Measurements from ENCODE around the gene SLC5A2.

Gene SLC5A2

GRCh38 chr16:31464781-31465260 lies 18.1 kb upstream of the SLC5A2 start:
- TF ChIP-seq, protein P1, sequence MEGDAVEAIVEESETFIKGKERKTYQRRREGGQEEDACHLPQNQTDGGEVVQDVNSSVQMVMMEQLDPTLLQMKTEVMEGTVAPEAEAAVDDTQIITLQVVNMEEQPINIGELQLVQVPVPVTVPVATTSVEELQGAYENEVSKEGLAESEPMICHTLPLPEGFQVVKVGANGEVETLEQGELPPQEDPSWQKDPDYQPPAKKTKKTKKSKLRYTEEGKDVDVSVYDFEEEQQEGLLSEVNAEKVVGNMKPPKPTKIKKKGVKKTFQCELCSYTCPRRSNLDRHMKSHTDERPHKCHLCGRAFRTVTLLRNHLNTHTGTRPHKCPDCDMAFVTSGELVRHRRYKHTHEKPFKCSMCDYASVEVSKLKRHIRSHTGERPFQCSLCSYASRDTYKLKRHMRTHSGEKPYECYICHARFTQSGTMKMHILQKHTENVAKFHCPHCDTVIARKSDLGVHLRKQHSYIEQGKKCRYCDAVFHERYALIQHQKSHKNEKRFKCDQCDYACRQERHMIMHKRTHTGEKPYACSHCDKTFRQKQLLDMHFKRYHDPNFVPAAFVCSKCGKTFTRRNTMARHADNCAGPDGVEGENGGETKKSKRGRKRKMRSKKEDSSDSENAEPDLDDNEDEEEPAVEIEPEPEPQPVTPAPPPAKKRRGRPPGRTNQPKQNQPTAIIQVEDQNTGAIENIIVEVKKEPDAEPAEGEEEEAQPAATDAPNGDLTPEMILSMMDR (IDR thresholded peaks at IDR 0.05; ENCODE audit: low read depth, low read length), result no peak
- Histone ChIP-seq H3K36me3 (peaks cover 20% of the 10 kb centered on the region), H3K27ac (no peak overlapping the region), H3K4me3 (ENCODE audit: low read depth, low read length) (no peak overlapping the region), H3K27me3 (ENCODE audit: insufficient read depth, low read depth, severe bottlenecking) (no peaks in the 10 kb centered on the region), H3K9me3 (ENCODE audit: severe bottlenecking) (no peaks in the 10 kb centered on the region)
- DNase-seq, result no peak

GRCh38 chr16:31465788-31466370 lies 17.0 kb upstream of the SLC5A2 start:
- TF ChIP-seq, protein P1 (IDR thresholded peaks at IDR 0.05; ENCODE audit: low read depth, low read length), result no peak
- no peaks in the 10 kb centered on the region for H3K9me3 ChIP-seq (ENCODE audit: severe bottlenecking)
- H3K27me3 ChIP-seq (ENCODE audit: insufficient read depth, low read depth, severe bottlenecking), result no peaks in the 10 kb centered on the region
- no peak for DNase-seq
- no peak overlapping the region for H3K4me3 ChIP-seq (ENCODE audit: low read depth, low read length)
- H3K27ac ChIP-seq, result no peak overlapping the region
- H3K36me3 ChIP-seq, result peaks cover 20% of the 10 kb centered on the region

DNA sequence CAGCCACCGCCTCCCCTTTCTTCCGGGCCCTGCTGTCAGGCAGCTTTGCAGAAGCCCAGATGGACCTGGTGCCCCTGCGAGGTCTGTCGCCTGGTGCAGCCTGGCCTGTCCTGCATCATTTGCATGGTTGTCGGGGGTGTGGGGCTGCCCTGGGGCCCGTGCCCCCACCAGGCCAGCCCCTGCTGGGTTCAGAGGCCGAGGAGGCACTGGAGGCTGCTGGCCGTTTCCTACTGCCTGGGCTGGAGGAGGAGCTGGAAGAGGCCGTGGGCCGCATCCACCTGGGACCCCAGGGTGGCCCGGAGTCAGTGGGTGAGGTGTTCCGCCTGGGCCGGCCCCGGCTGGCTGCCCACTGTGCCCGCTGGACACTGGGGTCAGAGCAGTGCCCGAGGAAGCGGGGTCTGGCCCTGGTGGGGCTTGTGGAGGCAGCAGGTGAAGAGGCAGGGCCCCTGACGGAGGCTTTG lies 16.5 kb upstream of the SLC5A2 start:
- Histone ChIP-seq H3K36me3 (peaks cover 20% of the 10 kb centered on the region), H3K27me3 (ENCODE audit: insufficient read depth, low read depth, severe bottlenecking) (no peaks in the 10 kb centered on the region), H3K4me3 (ENCODE audit: low read depth, low read length) (no peak overlapping the region), H3K9me3 (ENCODE audit: severe bottlenecking) (no peaks in the 10 kb centered on the region), H3K27ac (no peak overlapping the region)
- TF ChIP-seq, protein P1 (IDR thresholded peaks at IDR 0.05; ENCODE audit: low read depth, low read length), result no peak
- DNase-seq, result no peak

DNA sequence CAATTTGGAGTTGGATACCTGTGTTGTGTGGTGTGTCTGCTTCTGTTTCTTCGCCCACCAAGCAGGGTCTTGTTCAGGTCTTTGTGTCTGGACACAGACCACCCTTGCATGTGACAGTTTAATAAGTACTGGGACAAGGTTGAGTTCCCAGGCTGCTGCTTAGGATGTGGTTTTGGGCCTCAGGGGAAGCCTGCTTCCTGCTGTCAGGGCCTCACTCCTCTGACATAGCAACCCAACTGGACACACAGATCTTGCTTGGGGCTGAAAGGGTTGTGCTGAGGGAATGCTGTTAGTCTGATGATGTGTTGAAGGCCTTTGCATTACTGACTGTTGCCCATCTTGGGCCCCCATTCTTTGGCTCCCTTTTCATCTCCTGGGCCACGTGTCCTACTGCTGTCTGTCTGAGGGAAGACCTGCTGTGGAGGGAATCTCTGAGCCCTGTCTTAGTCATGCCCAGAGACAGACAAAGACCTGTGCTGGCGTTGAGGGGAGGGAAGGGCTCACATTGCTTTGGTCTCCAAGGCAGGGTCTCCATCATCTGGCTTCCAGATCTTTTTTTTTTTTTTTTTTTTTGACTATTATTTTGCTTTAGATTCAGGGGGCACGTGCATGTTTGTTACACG lies 15.7 kb upstream of the SLC5A2 start:
- Histone ChIP-seq H3K9me3 (ENCODE audit: severe bottlenecking) (no peaks in the 10 kb centered on the region), H3K4me3 (ENCODE audit: low read depth, low read length) (no peak overlapping the region), H3K27me3 (ENCODE audit: insufficient read depth, low read depth, severe bottlenecking) (no peaks in the 10 kb centered on the region), H3K27ac (no peak overlapping the region), H3K36me3 (peaks cover 14% of the 10 kb centered on the region)
- no peak for DNase-seq
- TF ChIP-seq, protein P1 (IDR thresholded peaks at IDR 0.05; ENCODE audit: low read depth, low read length), result no peak

DNA sequence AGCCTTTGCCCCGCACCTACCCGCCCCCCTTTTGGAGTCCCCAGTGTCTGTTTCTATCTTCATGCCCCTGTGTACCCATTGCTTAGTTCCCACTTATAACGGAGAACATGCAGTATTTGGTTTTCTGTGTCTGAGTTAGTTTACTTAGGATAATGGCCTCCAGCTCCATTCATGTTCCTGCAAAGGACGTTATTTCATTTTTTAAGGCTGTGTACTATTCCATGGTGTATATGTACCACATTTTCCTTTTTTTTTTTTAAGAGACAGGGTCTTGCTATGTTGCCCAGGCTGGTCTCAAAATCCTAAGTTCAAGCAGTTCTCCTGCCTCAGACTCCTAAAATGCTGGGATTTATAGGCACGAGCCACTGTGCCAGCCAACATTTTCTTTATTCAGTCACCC lies 15.1 kb upstream of the SLC5A2 start:
- no peak overlapping the region for H3K4me3 ChIP-seq (ENCODE audit: low read depth, low read length)
- peaks cover 9% of the 10 kb centered on the region for H3K36me3 ChIP-seq
- TF ChIP-seq, protein P1 (IDR thresholded peaks at IDR 0.05; ENCODE audit: low read depth, low read length), result no peak
- H3K9me3 ChIP-seq (ENCODE audit: severe bottlenecking), result no peaks in the 10 kb centered on the region
- no peaks in the 10 kb centered on the region for H3K27me3 ChIP-seq (ENCODE audit: insufficient read depth, low read depth, severe bottlenecking)
- H3K27ac ChIP-seq, result no peak overlapping the region
- no peak for DNase-seq
